Measurements from ENCODE around the gene KLF15.

KLF15 gene

GRCh38 chr3:126357295-126358037 is at the start of gene KLF15:
TSS of gene KLF15 (minus strand) at chr3:126357408. CDS start at chr3:126352922, 4,486 bp downstream.
- DNase-seq = peak; percentile 83

GRCh38 chr3:126406389-126407296 is 49.4 kb upstream of the KLF15 start:
- DNase-seq = no peak

DNA sequence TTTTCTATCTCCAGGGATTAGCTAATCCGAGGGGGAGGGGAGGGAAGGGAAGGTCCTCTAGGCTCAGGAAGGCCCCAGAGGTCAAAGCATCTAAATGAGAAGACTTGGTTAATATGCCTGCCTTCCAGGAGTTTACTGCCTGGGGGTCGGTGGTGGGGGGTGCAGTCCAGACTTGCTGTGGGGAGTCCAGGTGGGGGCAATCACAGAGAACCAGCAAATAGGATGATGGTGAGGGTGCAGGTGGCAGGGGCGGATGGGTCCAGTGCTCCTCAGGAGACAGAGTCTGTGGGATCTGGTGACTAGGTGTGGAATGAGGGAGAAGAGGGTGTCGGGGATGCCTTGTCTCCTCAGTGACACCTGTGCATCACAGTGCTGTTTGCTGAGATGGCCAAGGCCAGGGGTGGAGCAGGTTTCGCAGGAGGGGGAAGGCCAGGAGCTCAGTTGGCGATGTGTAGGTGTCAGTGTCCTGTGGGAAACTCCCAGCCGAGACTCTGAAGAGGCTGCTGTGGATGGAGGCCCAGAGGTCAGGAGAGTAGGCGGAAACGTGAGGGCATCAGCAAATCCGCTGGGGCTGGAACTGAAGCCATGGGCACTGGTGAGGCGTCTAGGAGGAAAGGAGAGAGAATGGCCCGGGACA is 45.6 kb upstream of the KLF15 start:
- no peak for DNase-seq

- DNase-seq = no peak
Measured at GRCh38 chr3:126402178-126402577, 45.0 kb upstream of the KLF15 start.

- no peak for DNase-seq
Measured at GRCh38 chr3:126401611-126402160, 44.5 kb upstream of the KLF15 start.

DNA sequence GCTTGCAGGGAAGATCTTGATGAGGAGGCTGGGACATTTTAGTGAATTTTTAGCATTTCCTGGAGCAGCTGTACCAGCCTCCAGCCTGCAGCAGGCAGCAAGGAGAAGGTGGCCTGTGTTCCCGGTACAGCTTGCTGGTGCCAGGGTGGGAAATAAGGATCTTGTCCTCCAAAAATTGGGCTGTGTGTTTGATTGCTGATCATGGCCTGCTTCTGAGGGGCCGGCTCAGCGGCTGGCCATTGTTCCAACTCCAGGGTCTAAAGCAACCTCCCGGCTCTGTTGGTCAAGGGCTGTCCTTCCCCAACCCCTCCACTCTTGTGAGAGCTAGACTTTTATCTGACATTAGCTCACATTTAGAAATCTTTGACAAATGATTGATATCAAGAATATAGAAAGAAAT is 42.5 kb upstream of the KLF15 start:
- no peak for DNase-seq

DNA sequence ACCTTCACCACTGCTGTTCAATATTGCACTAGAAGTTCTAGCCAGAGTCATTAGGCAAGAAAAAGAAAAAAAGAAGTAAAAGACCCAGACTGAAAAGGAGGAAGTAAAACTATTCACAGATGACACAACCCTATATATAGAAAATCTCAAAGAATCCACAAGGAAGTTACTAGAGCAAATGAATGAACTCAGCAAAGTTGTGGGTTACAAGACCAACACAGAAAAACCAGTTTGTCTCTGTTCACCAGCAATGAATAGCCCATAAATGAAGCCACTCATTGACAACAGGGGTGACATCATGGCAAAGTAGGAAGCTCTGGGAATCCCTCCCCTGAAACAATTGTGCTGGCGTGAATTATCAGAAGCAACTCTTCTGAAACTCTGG is 42.1 kb upstream of the KLF15 start:
- DNase-seq = peak; percentile 21

- DNase-seq = no peak
Measured at GRCh38 chr3:126398423-126399350, 41.5 kb upstream of the KLF15 start.

GRCh38 chr3:126397610-126398422 is 40.6 kb upstream of the KLF15 start:
- DNase-seq = no peak

DNA sequence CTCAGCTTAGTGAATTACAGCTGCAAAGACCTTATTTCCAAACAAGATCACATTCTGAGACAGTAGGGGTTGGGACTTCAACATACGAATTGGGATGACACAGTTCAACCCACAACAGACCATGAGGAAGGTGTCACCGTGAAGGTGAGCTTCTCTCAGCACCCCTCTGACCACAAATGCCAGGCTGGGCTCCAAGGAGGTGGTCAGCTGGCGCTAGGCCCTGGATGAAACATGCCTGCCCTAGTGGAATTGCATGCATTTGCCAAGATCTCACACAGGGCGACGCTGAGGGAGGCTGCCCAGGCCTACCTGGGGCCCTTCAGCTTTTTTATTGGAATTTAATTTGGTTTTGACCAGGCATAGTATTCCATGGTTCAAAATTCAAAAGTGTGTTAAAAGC is 39.3 kb upstream of the KLF15 start:
- no peak for DNase-seq

DNA sequence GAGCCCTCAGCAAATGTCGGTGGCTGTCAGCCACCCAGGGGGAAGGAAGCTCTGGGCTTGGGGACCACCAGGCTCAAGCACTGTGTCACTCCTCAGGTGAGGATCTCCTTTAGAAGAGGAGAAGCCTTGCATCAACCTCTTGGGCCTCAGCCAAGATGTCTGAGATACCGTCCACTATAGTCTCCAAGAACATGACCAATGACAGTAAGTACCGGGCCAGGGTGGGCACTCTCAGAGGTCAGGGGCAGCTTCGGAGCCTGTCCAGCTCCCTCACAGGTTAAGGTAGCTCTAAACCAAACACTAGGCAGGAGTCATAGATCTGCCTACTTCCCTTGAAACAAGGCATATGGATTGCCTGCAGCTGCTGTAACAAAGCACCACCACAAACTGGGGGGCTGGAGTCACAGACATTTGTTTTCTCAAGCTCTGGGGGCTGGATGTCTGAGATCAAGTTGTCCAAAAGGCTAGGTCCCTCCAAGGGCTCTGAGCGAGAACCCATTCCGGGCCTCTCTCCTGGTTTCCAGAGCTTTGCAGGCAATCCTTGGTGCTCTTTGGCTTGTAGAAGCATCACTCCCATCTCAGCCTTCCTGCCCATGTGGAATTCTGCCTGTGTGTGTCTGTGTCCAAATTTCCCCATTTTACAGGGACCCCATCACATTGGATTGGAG is 38.8 kb upstream of the KLF15 start:
- DNase-seq = no peak

- DNase-seq = no peak
Measured at GRCh38 chr3:126394977-126395321, 37.7 kb upstream of the KLF15 start.

GRCh38 chr3:126394179-126394976 is 37.2 kb upstream of the KLF15 start, which contains the start of gene CFAP100:
TSS of gene CFAP100 (plus strand) at chr3:126394909. CDS start at chr3:126396001, 1,092 bp downstream.
- no peak for DNase-seq

- no peak for DNase-seq
Measured at GRCh38 chr3:126393563-126393962, 36.4 kb upstream of the KLF15 start.

DNA sequence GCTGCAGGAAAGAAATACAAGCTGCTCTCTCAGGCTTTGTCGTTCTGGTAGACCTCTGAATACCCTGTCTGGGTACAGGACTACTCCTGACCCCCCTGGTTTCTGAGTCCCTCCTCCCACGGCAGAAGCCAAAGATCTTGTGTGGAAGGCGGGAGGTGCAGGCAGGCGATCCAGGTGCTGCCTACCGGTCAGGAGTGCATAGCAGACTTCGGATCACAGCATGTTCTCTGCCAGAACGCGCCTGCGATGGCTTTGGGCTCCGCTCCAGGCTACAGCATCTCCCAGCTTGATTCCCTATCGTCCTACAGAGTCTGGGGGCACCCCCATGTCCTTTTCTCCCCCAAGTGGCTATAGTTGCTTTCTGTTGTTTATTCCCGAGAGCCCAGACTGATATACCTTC is 35.0 kb upstream of the KLF15 start:
- DNase-seq = no peak

DNA sequence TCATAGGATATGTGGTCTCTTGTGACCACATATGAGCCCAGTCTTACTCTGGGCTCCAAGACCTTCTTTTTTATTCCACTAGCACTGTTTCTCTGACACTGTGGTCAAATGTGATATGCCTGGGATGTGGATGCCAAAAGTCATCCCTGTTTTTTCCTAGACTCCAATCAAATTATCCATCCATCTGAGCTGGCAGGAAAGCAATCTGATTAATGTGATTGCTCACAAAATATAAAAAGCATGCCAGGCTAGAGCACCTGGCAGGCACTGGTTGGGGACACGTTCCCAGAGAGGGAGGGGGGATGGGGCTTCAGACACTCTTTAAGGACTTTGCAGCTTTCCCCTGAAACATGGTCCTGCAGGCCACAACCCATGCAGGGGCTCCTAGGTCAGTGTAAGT is 34.4 kb upstream of the KLF15 start:
- DNase-seq = no peak

- DNase-seq = no peak
Measured at GRCh38 chr3:126390751-126391150, 33.5 kb upstream of the KLF15 start.

GRCh38 chr3:126390201-126390600 is 33.0 kb upstream of the KLF15 start:
- no peak for DNase-seq

DNA sequence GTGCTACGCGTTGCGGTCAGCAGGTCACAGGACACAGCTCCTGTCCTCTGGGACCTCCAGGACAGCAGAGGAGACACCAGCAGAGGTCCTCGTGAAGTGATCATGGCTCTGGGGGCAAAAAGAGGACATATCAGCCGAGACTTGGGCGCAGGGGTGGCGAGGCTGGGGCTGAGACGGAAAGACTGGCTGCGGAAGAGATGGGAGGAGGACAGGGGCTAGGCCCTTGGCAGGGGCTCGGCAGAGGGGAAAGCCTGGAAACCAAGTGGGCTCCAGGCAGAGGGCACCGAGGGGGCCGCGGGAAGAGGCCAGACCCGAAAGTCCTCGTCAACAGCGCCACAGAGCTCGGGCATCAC is 32.6 kb upstream of the KLF15 start:
- DNase-seq = no peak
